NCI-H446 treated with DMSO at 0.1 percent for 48 hours (cell line): ENCODE data around the gene PTPRK.

Experiments used
- DNase-seq: peaks from one replicate; lab custom pipeline; 2025; lab: John Stamatoyannopoulos, UW

PTPRK gene

DNA sequence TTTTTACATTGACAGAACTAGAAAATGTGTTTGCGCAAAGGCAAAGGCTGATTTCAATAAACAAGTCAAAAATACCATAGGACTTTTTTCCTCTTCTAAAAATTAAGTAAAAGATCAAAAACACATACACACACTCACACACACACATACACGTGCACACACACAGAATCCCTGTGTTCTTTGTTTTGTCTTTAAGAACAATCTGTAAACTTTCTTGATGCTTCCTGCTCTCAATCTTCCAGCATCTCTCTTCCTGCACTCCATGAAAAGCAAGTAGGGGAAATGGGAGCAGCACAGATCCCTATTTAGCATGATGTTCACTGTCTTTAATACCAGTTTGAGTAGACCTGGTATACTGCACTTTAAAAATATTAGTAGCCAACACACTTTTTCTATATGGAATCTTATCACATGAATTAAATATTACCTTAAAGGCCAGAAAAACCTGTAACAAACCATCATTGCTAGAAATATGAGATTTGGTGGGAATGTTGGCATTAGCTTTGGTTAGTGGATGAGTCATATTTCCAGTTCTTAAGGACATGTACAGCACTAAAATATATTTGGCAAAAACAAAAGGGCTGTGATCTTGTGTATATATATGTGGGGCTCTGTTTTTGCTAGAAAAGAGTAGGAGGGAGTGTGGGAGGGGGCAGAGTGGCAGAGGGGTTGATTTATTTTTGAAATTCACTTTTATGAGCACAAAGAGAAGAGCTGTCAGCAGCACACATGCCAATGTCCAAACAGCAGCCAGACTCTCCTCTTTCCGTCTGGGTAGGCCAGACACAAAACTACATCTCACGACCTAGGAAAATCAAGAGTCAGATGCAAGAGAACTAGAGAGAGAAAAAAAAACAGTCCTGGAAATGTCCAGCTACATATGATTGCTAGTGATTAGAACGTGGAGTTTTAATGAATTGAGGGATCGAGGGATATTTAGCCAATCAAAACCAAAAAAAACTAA is 4.6 kb downstream of the PTPRK start:
- DNase-seq = peak; percentile 34

DNA sequence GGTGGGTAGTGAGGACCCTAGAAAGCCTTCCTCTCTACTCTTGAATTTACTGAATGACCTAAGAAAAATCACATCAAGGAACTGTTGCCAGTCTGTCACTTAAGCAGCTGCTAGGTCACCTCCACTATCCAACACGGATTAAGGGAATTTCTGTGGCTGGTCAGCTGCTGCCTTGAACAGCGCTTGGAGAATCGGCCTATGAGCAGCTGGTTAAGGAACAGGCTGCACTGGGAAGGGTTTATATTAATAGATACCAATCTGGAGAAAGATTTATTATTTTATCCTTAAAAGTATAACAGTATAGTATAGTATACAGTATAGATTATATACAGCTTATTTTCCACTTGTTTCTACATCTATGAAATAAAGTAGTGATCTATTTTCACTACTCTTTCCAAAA is 6.5 kb downstream of the PTPRK start:
- DNase-seq = no peak

DNA sequence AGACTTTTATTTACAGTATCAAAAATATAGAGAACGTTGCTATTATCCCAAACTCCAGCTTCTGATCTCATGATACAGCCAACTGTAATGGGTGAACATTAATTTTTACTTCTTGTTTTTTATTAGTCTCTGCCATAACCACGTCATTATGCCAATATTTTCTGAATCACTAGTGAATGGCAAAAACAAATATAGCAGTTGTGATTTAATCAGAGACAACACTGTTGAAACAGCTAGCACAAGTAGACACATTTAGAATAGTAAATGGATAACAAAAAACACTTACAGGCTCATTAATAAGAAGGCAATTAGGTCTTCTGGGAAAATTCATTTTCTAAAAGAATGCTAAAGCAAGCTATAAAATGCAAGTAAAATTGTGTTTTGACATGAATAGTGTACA is 8.1 kb downstream of the PTPRK start:
- no peak for DNase-seq

- no peak for DNase-seq
Measured at GRCh38 chr6:128511506-128511905, 8.9 kb downstream of the PTPRK start.

DNA sequence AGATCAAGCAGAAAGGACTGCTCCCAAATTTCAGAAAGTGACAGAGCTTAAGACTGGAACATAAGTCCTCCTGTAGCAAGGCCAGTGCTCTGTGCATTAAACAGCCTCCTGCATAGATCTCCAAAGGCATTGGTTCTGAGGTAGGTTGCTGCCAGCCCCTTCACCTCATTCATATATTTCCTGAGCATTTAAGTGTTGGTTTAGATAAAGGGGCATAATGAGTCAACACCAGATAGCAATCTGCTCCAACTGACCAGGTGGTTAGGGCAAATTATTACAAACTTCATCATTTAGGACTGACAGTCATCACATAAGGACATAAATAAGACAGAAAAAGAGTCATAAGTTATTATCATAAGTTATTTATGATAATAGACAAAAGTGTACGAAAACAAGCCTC is 10.7 kb downstream of the PTPRK start:
- no peak for DNase-seq

DNA sequence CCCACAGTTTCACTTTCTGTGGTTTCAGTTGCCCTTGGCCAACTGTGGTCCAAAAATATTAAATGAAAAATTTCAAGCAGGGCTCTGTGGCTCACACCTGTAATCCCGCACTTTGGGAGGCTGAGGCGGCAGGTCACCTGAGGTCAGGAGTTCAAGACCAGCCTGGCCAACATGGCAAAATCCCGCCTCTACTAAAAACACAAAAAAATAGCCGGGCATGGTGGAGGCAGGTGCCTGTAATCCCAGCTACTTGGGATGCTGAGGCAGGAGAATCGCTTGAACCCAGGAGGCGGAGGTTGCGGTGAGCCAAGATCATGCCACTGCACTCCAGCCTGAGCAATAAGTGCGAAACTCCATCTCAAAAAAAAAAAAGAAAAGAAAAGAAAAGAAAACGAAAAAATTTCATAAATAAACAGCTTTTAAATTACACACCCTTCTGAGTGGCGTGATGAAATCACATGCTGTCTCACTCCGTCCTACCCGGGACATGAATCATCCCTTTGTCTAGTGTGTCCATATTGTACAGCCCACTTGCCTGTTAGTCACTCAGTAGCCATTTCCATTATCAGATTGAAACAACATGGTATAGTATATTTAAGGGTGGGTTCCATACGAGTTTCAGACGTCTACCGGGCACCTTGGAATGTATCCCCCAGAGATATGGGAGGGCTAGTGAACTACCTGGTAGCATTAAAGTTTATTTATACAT is 11.7 kb downstream of the PTPRK start:
- DNase-seq = no peak

DNA sequence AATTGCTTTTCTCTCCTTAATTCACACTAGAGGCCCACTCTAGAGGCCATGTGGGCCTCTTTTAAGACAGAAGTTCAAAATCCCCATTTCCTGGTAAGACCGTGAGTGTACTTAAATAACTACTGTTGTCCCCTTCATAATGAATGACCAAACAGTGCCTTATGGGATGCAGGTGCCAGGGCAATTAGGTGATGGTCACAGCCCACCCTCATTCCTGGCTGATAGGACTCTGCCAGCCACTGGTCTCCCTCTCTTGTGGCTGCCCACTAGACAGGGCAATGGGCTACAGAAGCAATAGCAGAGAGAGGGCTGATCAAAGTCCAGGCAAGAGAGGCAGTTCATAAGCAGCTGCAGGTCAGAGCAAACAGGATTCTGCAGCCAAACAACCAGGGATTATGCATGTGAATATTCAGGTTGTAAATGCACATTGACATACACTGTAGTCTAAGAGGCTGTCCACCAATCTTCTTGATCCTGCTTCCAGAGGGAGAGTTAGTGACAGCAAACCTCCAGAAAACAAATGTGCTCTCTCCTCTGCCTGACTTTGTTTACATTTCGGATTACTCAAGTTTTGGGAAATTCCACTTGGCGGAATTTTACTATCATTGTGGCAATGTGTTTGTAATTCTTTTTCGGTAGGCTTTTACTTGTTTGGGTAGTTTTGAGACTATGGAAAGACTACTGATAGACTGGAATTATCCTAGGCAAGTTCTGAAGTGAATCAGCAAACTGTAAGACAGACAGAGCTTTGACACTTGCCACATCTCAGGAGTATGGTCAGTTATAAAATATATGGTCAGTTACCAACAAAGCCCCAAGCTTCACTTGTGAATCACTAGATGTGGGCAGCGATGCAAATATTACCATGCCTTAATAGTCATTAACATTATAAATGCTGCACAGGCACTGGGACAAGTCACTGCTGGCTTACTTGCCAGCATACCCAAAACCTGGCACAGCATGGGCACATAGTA is 12.8 kb downstream of the PTPRK start:
- DNase-seq = no peak

GRCh38 chr6:128505603-128506002 is 14.8 kb downstream of the PTPRK start:
- DNase-seq = no peak

DNA sequence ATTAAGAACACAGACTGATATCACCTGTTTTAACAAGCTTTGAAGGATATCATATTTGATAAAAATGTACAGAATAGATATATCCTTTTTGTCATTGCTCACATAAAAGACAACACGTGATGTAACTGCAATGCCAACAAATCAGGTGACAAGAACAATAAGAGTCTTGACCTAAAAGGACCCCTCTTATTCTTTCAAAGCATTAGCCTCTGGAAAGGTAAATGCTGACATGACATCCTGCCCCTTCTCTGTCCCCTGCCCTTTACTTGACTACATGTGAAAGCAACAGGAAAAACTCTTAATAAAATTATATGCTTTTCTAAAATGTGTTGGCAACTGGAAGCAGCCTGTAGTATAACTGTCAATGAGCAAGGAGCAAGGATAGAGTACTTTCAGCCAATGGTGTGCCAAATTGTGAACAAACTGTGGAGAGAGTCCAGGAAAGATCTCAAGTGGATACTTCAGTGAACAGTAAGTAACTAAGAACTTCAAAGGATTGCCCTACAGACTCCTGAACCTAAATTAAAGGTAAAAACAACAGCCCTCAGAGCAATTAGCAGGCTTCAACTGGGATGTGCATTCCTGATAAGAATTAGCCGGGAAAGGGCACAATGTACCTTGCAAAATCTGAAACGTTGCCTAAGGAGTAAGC is 16.3 kb downstream of the PTPRK start:
- DNase-seq = no peak

- DNase-seq = no peak
Measured at GRCh38 chr6:128500749-128501600, 19.4 kb downstream of the PTPRK start.

- DNase-seq = no peak
Measured at GRCh38 chr6:128500014-128500413, 20.4 kb downstream of the PTPRK start.

- DNase-seq = no peak
Measured at GRCh38 chr6:128499079-128499731, 21.2 kb downstream of the PTPRK start.

DNA sequence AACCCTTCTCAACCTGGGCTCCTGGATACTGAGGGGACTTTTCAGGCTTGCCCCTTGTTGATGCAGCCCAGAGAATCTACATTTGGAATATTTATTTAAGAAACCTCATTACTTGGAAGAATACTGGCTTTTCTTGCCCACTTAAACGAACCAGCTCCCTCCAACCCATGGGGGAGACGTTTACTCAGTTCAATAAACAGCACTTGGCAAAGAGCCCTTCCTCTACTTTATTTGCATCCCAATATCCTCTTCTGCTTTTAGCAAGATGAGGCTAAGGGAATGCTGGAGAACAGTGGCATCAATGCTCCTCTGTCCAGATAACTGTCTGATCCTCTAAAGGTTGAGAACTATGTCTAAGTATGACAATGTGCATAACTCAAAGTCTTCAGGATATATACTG is 22.2 kb downstream of the PTPRK start:
- DNase-seq = no peak

GRCh38 chr6:128495536-128496333 is 24.7 kb downstream of the PTPRK start:
- no peak for DNase-seq

DNA sequence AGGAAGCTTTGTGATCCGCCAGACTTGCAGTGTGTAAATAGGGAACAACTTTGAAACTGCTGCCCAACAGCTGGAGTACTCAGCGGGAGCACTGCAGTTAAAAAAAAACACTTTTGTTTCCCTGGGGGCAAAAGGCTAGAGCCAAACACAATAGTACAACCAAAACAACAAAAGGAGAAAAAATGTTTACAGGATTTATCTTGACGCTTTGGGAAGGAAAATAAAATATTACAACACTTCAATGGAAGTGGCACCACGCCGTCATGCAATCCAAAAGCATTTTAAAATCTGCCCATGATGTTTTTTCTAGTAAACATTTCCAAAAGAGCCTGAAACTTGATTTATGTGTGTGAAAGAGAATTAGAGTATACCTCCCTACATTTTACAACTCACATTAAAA is 26.0 kb downstream of the PTPRK start:
- DNase-seq = no peak

DNA sequence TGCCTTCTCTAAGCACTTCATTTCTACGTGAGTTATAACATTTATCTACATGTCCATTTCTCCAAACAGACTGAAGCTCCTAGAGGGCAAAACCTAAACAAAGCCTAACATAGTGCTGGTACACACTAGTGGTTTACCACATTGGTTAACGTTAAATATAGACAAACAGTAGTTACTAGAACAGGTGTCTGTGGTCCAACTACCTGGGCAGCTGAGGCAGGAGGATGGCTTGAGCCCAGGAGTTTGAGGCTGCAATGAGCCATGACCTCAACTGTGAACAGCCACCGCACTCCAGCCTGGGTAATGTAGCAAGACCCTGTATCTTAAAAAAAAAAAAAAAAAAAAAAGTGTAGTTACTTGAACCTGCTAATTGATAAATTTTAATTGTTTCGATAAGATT is 26.5 kb downstream of the PTPRK start:
- DNase-seq = no peak

- DNase-seq = no peak
Measured at GRCh38 chr6:128492386-128492785, 28.0 kb downstream of the PTPRK start.

GRCh38 chr6:128491610-128492206 is 28.7 kb downstream of the PTPRK start:
- DNase-seq = peak; percentile 62

GRCh38 chr6:128491100-128491581 is 29.3 kb downstream of the PTPRK start:
- DNase-seq = no peak
